H1 (cell line): ENCODE measurements around the gene H2AZ2. TPM values are rescaled to one million over a fixed set of nuclear protein-coding genes. Genes with fewer than 3 reads are reported as not detected.

ENCODE experiments used
- CTCF ChIA-PET: fragments of 300-600 bp; sonication (Branson Sonifier 250); formaldehyde crosslinking; loops from one replicate; lab custom pipeline; 2021; ENCODE audit not compliant: partially characterized antibody; lab: Charles Lee
- POLR2A ChIA-PET: fragments of 300-600 bp; sonication (Branson Sonifier 250); formaldehyde crosslinking; loops from one replicate; lab custom pipeline; 2021; ENCODE audit warnings: inconsistent platforms; ENCODE audit not compliant: partially characterized antibody; lab: Charles Lee
- DNase-seq, 2 experiments: peaks; one replicate each; pipeline versions ENCODE4 v3.0.0 to v3.0.0-alpha.2; 2010 to 2022; ENCODE audit warnings: low spot score in 2 of 2, low read depth in 1 of 2, mixed read lengths in 1 of 2
- FAIRE-seq: peaks from 2 replicates; lab custom pipeline; 2011; peaks lifted over from hg19 to GRCh38; lab: Jason Lieb, UNC
- H2AFZ ChIP-seq: 2 replicates; pipeline ENCODE4 v1.8.1; 2012; ENCODE audit warnings: low read length, inconsistent platforms
- H2AK5ac ChIP-seq: 2 replicates; pipeline ENCODE4 v1.6.1; 2013; ENCODE audit warnings: low read depth, low read length
- H2BK120ac ChIP-seq: replicated peaks from 2 replicates; pipeline ENCODE3; 2013; ENCODE audit warnings: low read depth, low read length, inconsistent platforms
- H2BK12ac ChIP-seq: 2 replicates; pipeline ENCODE4 v1.6.1; 2013; ENCODE audit warnings: low read depth, low read length
- H2BK15ac ChIP-seq: 2 replicates; pipeline ENCODE4 v1.6.1; 2013; ENCODE audit warnings: low read length
- H2BK20ac ChIP-seq: 2 replicates; pipeline ENCODE4 v1.6.1; 2013; ENCODE audit warnings: low read length
- H2BK5ac ChIP-seq: 2 replicates; pipeline ENCODE4 v1.6.1; 2013; ENCODE audit warnings: low read depth, low read length
- H3K14ac ChIP-seq: 2 replicates; pipeline ENCODE4 v1.6.1; 2013; ENCODE audit warnings: inconsistent platforms; ENCODE audit not compliant: insufficient read length
- H3K18ac ChIP-seq: 2 replicates; pipeline ENCODE4 v1.6.1; 2013; ENCODE audit warnings: low read length; ENCODE audit errors: extremely low read depth
- H3K23ac ChIP-seq: 2 replicates; pipeline ENCODE4 v1.6.1; 2013; ENCODE audit warnings: inconsistent platforms; ENCODE audit not compliant: insufficient read length
- H3K23me2 ChIP-seq: 2 replicates; pipeline ENCODE4 v1.6.1; 2013; ENCODE audit warnings: low read depth, low read length
- H3K27ac ChIP-seq: 2 replicates; pipeline ENCODE4 v1.6.1; 2011; ENCODE audit warnings: low read depth, low read length, inconsistent platforms
- H3K27me3 ChIP-seq, 4 experiments: replicated peaks in 1 of 4; 1 replicate in 1 of 4; 2 replicates in 3 of 4; pipeline versions ENCODE4 v1.6.1 to v1.8.1; 2011 to 2013; ENCODE audit warnings: low read length in 3 of 4, mild to moderate bottlenecking in 3 of 4, inconsistent platforms in 2 of 4, mixed read lengths in 2 of 4, moderate library complexity in 1 of 4; ENCODE audit not compliant: control insufficient read depth in 3 of 4, insufficient read depth in 3 of 4; ENCODE audit errors: extremely low read depth in 1 of 4
- H3K36me3 ChIP-seq, 4 experiments: 2 replicates each; pipeline versions ENCODE4 v1.6.1 to v1.8.1; 2011 to 2013; ENCODE audit warnings: mild to moderate bottlenecking in 4 of 4, low read length in 3 of 4, moderate library complexity in 2 of 4, control low read depth in 1 of 4, inconsistent platforms in 1 of 4; ENCODE audit not compliant: insufficient read depth in 4 of 4, control insufficient read depth in 2 of 4
- H3K4ac ChIP-seq: replicated peaks from 2 replicates; pipeline ENCODE3; 2013; ENCODE audit warnings: low read length, low read depth, mixed read lengths, inconsistent platforms; ENCODE audit not compliant: insufficient read length
- H3K4me1 ChIP-seq, 4 experiments: replicated peaks in 1 of 4; 1 replicate in 1 of 4; 2 replicates in 3 of 4; pipeline versions ENCODE4 v1.6.1 to v1.8.1; 2011 to 2013; ENCODE audit warnings: low read length in 3 of 4, inconsistent platforms in 2 of 4, mixed read lengths in 1 of 4; ENCODE audit not compliant: insufficient read depth in 4 of 4, control insufficient read depth in 3 of 4
- H3K4me2 ChIP-seq, 2 experiments: 2 replicates each; pipeline versions ENCODE4 v1.6.1 to v1.8.1; 2011 to 2013; ENCODE audit warnings: low read depth in 2 of 2, low read length in 2 of 2, control low read depth in 1 of 2, inconsistent platforms in 1 of 2, mild to moderate bottlenecking in 1 of 2; ENCODE audit not compliant: insufficient read depth in 1 of 2
- H3K4me3 ChIP-seq, 4 experiments: fragments of 200-600, 300-600 bp in 1 of 4; sonication (generic), shearing (Covaris generic), sonication (Bioruptor Twin) in 1 of 4; 2 replicates each; pipeline versions ENCODE4 v1.5.1 to v1.8.1; 2011 to 2016; ENCODE audit warnings: low read length in 4 of 4, low read depth in 3 of 4, control low read depth in 2 of 4, inconsistent platforms in 2 of 4, mild to moderate bottlenecking in 2 of 4, mixed read lengths in 1 of 4, moderate library complexity in 1 of 4; ENCODE audit not compliant: insufficient read depth in 2 of 4; ENCODE audit errors: extremely low read depth in 1 of 4
- H3K56ac ChIP-seq: replicated peaks from 2 replicates; pipeline ENCODE3; 2013; ENCODE audit warnings: low read depth, mild to moderate bottlenecking, mixed read lengths, low read length, inconsistent platforms; ENCODE audit not compliant: insufficient read length
- H3K79me1 ChIP-seq: 2 replicates; pipeline ENCODE4 v1.6.1; 2013; ENCODE audit warnings: low read depth, low read length, control low read depth
- H3K79me2 ChIP-seq, 2 experiments: 2 replicates each; pipeline versions ENCODE4 v1.6.1 to v1.8.1; 2012 to 2013; ENCODE audit warnings: low read length in 2 of 2, mild to moderate bottlenecking in 2 of 2, inconsistent platforms in 1 of 2; ENCODE audit not compliant: insufficient read depth in 2 of 2, control insufficient read depth in 1 of 2
- H3K9ac ChIP-seq, 4 experiments: replicated peaks in 1 of 4; 1 replicate in 1 of 4; 2 replicates in 3 of 4; pipeline versions ENCODE4 v1.6.1 to v1.8.1; 2011 to 2013; ENCODE audit warnings: low read depth in 3 of 4, low read length in 3 of 4, control low read depth in 2 of 4, mild to moderate bottlenecking in 2 of 4, moderate library complexity in 2 of 4, inconsistent platforms in 1 of 4; ENCODE audit errors: extremely low read depth in 1 of 4
- H3K9me3 ChIP-seq, 2 experiments: 2 replicates each; pipeline versions ENCODE4 v1.6.1 to v1.8.1; 2012 to 2013; ENCODE audit warnings: mild to moderate bottlenecking in 2 of 2, moderate library complexity in 2 of 2, control low read depth in 1 of 2, inconsistent platforms in 1 of 2, low read depth in 1 of 2, low read length in 1 of 2, mixed read lengths in 1 of 2; ENCODE audit not compliant: insufficient read depth in 2 of 2
- H4K20me1 ChIP-seq, 2 experiments: replicated peaks in 1 of 2; 2 replicates each; pipeline versions ENCODE3 to v1.8.1; 2011 to 2013; ENCODE audit warnings: inconsistent platforms in 2 of 2, low read length in 2 of 2, mild to moderate bottlenecking in 1 of 2; ENCODE audit not compliant: insufficient read depth in 2 of 2, control insufficient read depth in 1 of 2
- H4K5ac ChIP-seq: 2 replicates; pipeline ENCODE4 v1.6.1; 2013; ENCODE audit warnings: low read length, low read depth, mixed read lengths, inconsistent platforms; ENCODE audit not compliant: insufficient read length
- H4K8ac ChIP-seq: 2 replicates; pipeline ENCODE4 v1.8.0; 2013; ENCODE audit warnings: mild to moderate bottlenecking, moderate library complexity, low read length, inconsistent platforms; ENCODE audit not compliant: insufficient read depth; ENCODE audit errors: extremely low read depth
- H4K91ac ChIP-seq: replicated peaks from 2 replicates; pipeline ENCODE3; 2013; ENCODE audit warnings: low read length, mixed read lengths, inconsistent platforms; ENCODE audit not compliant: insufficient read length
- ASH2L ChIP-seq: fragments of 200-600, 300-600 bp; sonication (generic); IDR thresholded peaks from one replicate; pipeline ENCODE4 v1.7.1; 2017; ENCODE audit warnings: low read length
- CTCF ChIP-seq, 3 experiments: IDR thresholded peaks; 1 replicate in 2 of 3; 2 replicates in 1 of 3; pipeline versions ENCODE4 v1.5.1 to v1.6.1; 2011; ENCODE audit warnings: low read length in 3 of 3, mild to moderate bottlenecking in 3 of 3, inconsistent platforms in 2 of 3, low read depth in 1 of 3, moderate library complexity in 1 of 3; ENCODE audit not compliant: insufficient read depth in 1 of 3; ENCODE audit errors: control extremely low read depth in 1 of 3
- GABPA ChIP-seq: IDR thresholded peaks from 2 replicates; pipeline ENCODE4 v1.6.1; 2011; ENCODE audit warnings: mild to moderate bottlenecking, low read length, moderate library complexity, borderline replicate concordance; ENCODE audit not compliant: insufficient read depth
- HDAC6 ChIP-seq: IDR thresholded peaks from one replicate; pipeline ENCODE4 v1.7.1; 2012; ENCODE audit warnings: low read depth, mild to moderate bottlenecking, inconsistent platforms, low read length, moderate library complexity
- KDM5A ChIP-seq: fragments of 200-600 bp; IDR thresholded peaks from 2 replicates; pipeline ENCODE4 v1.7.1; 2012; ENCODE audit warnings: mild to moderate bottlenecking, low read length, inconsistent platforms, mixed read lengths
- RAD21 ChIP-seq, 2 experiments: IDR thresholded peaks in 1 of 2; conservative IDR thresholded peaks in 1 of 2; 2 replicates each; pipeline ENCODE4 v1.6.1; 2011; ENCODE audit warnings: low read depth in 2 of 2, low read length in 2 of 2, improper control_type of control experiment in 1 of 2, inconsistent platforms in 1 of 2, mild to moderate bottlenecking in 1 of 2, moderate library complexity in 1 of 2
- RBBP5 ChIP-seq: IDR thresholded peaks from 2 replicates; pipeline ENCODE4 v1.7.1; 2012; ENCODE audit warnings: low read depth, mild to moderate bottlenecking, inconsistent platforms, low read length, moderate library complexity, borderline replicate concordance
- SP1 ChIP-seq: IDR thresholded peaks from 2 replicates; pipeline ENCODE4 v1.6.1; 2011; ENCODE audit warnings: low read depth, low read length
- TCF12 ChIP-seq: IDR thresholded peaks from 2 replicates; pipeline ENCODE4 v1.6.1; 2011; ENCODE audit warnings: low read depth, mild to moderate bottlenecking, low read length
- WGBS, 2 experiments: shearing (Covaris generic) in 1 of 2; methylation state at CpG; one replicate each; pipeline versions ENCODE4 v1.1.6 to v1.1.7; 2013 to 2015; ENCODE audit warnings: low lambda C conversion rate in 2 of 2, mixed read lengths in 2 of 2, inconsistent platforms in 1 of 2, low coverage in 1 of 2, missing lambda C conversion rate in 1 of 2; ENCODE audit not compliant: insufficient replicate concordance in 2 of 2, insufficient coverage in 1 of 2, insufficient read length in 1 of 2; ENCODE audit errors: extremely low coverage in 1 of 2, missing lambda C conversion rate in 1 of 2; 5-methylcytosine and 5-hydroxymethylcytosine counted together
- polyA plus RNA-seq, 7 experiments: library from polyadenylated mRNA; depleted of rRNA in 3 of 7; stranded (reverse) in 5 of 7; unstranded in 2 of 7; fragments of >200 nt in 5 of 7; fragments of 200-250 nt in 2 of 7; gene quantifications; 1 replicate in 5 of 7; 2 replicates in 1 of 7; 4 replicates in 1 of 7; pipeline versions ENCODE4 v1.2.1 to v1.2.3, GENCODE V29; 2011 to 2013; ENCODE audit warnings: missing spikeins in 2 of 7, mixed read lengths in 2 of 7
- total RNA-seq: library from RNA; stranded (reverse); fragmentation: NEBNext Ultra II Directional; extraction: Animal tissue kit (Norgen Biotek cat#: 25700); gene quantifications from 2 replicates; pipeline ENCODE4 v1.2.1, GENCODE V29; 2021

Gene H2AZ2
- total and polyA plus RNA-seq, 2 of the 8 experiments (the other 6 are each of a cell fraction or from before 2014, with no cell fraction given), result 168 to 187 TPM

- Histone ChIP-seq H3K27ac (no peak overlapping the region), H2BK12ac (no peak overlapping the region), H3K27me3 (no peaks in the 10 kb centered on the region), H4K5ac (no peak overlapping the region), H2BK15ac (no peak overlapping the region), H2BK20ac (no peak overlapping the region), H3K23ac (no peak overlapping the region), H3K18ac (no peak overlapping the region), H3K23me2 (peaks cover 5% of the 10 kb centered on the region; the same call in 1 of the 2 replicates), H2AK5ac (no peak overlapping the region), H3K4me1 (peaks cover 1 to 11% (median 5%) of the 10 kb centered on the region in 4 experiments; a peak in 5 of 7 replicates), H3K4me3 (peak overlapping the region in 1 of 4 experiments; percentile 84; a peak in 2 of 8 replicates), H4K20me1 (peaks cover 2 to 11% of the 10 kb centered on the region in 2 experiments), H2BK5ac (no peak overlapping the region), H3K14ac (no peak overlapping the region), H4K8ac (no peak overlapping the region), H4K91ac (no peak overlapping the region), H3K56ac (no peak overlapping the region), H3K4ac (no peak overlapping the region), H2AFZ (no peak overlapping the region), H3K79me2 (peaks cover 15 to 54% of the 10 kb centered on the region in 2 experiments), H3K79me1 (peaks cover 9% of the 10 kb centered on the region; the same call in 1 of the 2 replicates), H3K9ac (peak overlapping the region in 1 of 4 experiments; percentile 0; a peak in 1 of 7 replicates), H3K36me3 (peaks cover 0 to 21% (median 2%) of the 10 kb centered on the region in 4 experiments; a peak in 3 of 8 replicates), H3K9me3 (no peaks in the 10 kb centered on the region), H3K4me2 (peak overlapping the region; percentile 55 to 91; a peak in 3 of 4 replicates), H2BK120ac (no peak overlapping the region)
- WGBS, 2 experiments, result 79% methylated on average over 1 of the region's 1 CpG; no CpG with 5 or more reads in 1 of the 2 experiments
- ChIA-PET CTCF (interaction anchor here (0.6 to 1.5 kb wide), 3 partner anchors 23 to 33 kb away, joined by 3 to 4 read pairs (median 3); partner anchors contain the start of gene H2AZ2), POLR2A (interaction anchor here (0.7 to 2.6 kb wide), 7 partner anchors 8 to 70 kb away, joined by 3 to 13 read pairs (median 4); no protein-coding TSS in a partner anchor)
- DNase-seq (no peak), FAIRE-seq (no peak)
- TF ChIP-seq TCF12 (no peak), SP1 (no peak), HDAC6 (no peak), GABPA (no peak), CTCF (IDR thresholded peaks at IDR 0.05; ENCODE audit: control extremely low read depth in 1 of 3, insufficient read depth in 1 of 3, low read depth in 1 of 3, low read length in 3 of 3) (no peak), ASH2L (no peak), RAD21 (IDR thresholded peaks at IDR 0.05 in 1 of 2, conservative IDR thresholded peaks at IDR 0.05 in 1 of 2; ENCODE audit: low read depth in 2 of 2, low read length in 2 of 2) (no peak), RBBP5 (no peak), KDM5A (no peak)
These were observed 33.2 kb upstream of the H2AZ2 start for GRCh38 chr7:44881066-44881600.
